Cardiac fibroblast (primary cell): ENCODE results near the gene TESK2.

Source experiments
- DNase-seq, 2 donors: peaks; one replicate each; pipeline versions ENCODE4 v3.0.0 to v3.0.0-alpha.2; 2010; ENCODE audit warnings: low read depth in 2 of 2
- H3K4me3 ChIP-seq, 2 donors: replicated peaks in 1 of 2; 1 replicate in 1 of 2; 2 replicates in 1 of 2; pipeline ENCODE4 v1.5.1; 2011; ENCODE audit warnings: low read depth in 2 of 2, low read length in 2 of 2, mild to moderate bottlenecking in 2 of 2, moderate library complexity in 1 of 2
- TF ChIP-seq, protein P1 (sequence below): IDR thresholded peaks from one replicate; pipeline ENCODE4 v1.5.1; 2011; ENCODE audit warnings: low read depth, mild to moderate bottlenecking, low read length, inconsistent platforms

TESK2 gene

DNA sequence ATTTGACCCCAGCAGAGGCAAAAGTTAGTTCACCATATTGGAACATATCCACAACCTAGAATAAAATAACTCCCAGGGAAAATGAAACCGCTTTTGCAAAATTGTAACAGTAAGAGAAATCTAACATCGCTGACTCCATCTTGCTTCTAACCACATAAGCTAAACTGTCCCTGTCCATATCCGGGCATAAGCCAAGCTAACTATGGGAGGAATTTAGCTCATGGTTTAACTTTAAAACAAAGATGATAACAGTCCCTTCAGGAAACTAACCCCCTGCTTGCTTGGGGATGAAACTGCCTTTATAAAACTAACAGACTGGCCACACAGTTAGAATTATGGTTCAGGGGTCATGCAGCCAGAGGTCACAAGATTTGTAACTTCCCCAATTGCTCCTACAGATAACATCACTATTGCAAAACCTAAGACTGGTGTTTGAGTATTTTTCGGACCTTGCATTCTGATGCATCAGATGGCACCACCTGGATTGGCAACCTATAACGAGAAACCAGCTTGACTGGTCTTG lies 46.3 kb downstream of the TESK2 start:
- H3K4me3 ChIP-seq: no peak overlapping the region
- TF ChIP-seq, protein P1, sequence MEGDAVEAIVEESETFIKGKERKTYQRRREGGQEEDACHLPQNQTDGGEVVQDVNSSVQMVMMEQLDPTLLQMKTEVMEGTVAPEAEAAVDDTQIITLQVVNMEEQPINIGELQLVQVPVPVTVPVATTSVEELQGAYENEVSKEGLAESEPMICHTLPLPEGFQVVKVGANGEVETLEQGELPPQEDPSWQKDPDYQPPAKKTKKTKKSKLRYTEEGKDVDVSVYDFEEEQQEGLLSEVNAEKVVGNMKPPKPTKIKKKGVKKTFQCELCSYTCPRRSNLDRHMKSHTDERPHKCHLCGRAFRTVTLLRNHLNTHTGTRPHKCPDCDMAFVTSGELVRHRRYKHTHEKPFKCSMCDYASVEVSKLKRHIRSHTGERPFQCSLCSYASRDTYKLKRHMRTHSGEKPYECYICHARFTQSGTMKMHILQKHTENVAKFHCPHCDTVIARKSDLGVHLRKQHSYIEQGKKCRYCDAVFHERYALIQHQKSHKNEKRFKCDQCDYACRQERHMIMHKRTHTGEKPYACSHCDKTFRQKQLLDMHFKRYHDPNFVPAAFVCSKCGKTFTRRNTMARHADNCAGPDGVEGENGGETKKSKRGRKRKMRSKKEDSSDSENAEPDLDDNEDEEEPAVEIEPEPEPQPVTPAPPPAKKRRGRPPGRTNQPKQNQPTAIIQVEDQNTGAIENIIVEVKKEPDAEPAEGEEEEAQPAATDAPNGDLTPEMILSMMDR: no peak
- no peak for DNase-seq

DNA sequence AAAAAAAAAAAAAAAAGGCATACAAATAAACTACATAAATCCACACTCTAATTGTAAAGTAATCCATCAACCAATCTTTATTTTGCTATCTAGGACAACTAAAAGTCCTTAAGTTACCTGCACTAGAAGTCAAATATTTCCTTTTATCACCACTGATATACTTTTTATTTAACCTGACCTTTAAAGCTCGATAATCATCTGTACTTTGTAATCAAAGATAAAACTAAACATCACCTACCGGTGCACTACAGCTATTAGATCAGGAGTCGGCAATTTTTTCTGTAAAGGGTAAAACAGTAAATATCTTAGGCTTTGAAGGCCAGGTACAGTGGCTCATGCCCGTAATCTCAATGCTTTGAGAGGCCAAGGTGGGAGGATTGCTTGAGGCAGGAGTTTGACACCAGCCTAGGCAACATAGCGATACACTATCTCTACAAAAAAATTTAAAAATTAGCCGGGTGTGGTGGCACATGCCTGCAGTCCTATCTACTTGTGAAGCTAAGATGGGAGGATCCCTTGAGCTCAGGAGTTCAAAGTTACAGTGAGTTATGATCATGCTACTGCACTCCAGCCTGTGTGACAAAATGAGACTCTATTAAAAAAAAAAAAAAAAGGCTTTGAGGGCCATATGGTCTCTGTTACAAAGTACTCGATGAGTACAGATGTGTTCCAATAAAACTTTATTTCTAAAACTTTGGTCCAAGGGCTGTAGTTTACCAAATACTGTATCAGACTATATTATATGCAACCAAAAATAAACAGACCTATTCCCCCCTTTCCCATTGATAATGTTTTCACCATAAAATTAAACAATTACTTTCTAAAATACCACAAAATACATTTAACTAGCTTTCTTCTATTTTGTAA lies 47.1 kb downstream of the TESK2 start:
- DNase-seq: no peak
- TF ChIP-seq, protein P1: no peak

DNA sequence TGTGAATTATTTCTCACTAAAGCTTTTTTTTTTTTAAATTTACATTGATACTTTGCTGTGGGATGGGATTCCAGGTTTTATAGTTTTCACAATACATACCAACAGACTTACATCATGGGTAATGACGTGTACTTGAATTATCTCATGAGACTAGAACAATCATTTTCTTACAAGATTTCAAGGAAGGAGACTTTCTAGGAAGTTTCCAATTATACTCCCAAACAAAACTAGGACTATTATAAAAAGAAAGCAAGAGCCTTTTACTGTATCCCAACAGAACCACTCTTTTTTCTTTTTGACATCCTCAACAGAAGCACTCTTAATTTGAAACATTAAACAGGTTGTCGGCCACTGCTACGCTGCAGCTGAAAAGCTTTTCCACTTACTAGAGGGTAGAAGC lies 48.7 kb downstream of the TESK2 start:
- peak; percentile 57 to 85 for DNase-seq
- TF ChIP-seq, protein P1: no peak
- H3K4me3 ChIP-seq: no peak overlapping the region

More for the DNA sequence above, 47.1 kb downstream of the TESK2 start:
- H3K4me3 ChIP-seq: no peak overlapping the region

DNA sequence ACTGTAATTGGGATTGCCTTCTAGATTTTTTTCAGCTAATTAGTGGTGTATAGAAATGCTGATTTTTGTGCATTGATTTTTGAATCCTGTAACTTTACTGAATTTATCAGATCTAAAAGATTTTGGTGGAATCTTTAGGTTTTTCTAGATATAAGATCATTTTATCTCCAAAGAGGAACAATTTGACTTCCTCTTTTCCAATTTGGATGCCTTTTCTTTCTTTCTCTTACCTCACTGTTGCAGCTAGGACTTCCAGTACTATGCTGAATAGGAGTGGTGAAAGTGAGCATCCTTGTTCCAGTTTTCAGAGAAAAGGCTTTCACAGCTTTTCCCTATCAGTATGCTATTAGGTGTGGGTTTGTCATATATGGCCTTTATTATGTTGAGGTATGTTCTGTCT lies 53.6 kb downstream of the TESK2 start:
- no peak overlapping the region for H3K4me3 ChIP-seq
- TF ChIP-seq, protein P1: no peak
- DNase-seq: no peak

DNA sequence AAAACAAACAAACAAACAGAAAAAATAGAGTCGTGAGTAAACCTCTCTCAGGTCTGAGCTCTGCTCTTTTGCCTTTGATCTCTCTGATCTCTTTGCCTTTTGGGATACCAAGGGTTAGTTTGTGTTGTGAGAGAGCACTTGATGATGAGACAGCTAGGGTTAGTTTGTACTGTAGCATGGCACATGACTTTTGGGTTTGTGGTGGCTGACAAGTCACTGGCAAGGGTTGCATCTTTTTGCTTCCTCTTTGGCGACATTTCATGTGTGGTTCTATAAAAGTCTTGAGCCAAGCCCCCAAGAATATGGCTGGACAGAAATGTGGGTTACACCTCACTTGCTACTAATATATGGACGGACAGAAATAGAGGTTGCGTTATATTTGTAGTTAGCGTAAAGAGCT lies 60.5 kb downstream of the TESK2 start:
- TF ChIP-seq, protein P1: no peak
- DNase-seq: no peak
- no peak overlapping the region for H3K4me3 ChIP-seq

DNA sequence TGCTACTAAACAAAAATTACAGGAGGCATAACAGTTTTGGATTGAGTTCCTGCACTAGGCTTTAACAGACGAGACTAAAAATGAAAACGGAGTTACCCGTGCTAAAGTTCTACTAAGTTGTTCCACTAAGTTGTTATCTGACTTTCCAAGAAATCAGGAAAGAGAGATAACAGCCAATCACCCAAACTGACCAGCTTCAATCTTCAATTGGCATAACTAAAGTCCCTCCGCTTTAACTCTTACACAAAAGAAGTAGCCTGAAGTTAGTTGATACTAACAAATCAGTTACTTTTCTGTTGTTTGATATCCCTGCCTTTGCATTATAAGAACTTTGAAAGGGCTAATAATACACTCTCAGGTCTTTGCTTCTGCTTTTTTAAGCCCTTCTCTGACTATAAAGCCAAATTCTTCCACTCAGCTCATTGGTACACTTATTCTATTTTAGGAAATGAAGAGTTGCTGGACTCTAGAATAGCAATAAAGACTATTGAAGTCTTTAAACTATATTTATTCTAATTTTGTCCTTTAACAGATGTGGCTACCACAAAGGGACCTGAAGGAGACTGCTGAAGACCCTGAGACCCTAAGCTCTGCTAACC lies 61.3 kb downstream of the TESK2 start:
- TF ChIP-seq, protein P1: no peak
- H3K4me3 ChIP-seq: no peak overlapping the region
- no peak for DNase-seq
